C4-2B (cell line): ENCODE results near the gene RGS10.

Source experiments
- CTCF ChIP-seq: fragments of 450-650 bp; conservative IDR thresholded peaks from 2 replicates; pipeline ENCODE4 v1.5.1; 2017; ENCODE audit warnings: mild to moderate bottlenecking
- ZFX ChIP-seq: fragments of 450-650 bp; IDR thresholded peaks from 2 replicates; pipeline ENCODE4 v1.6.1; 2017

- TF ChIP-seq CTCF, result no peak
- TF ChIP-seq ZFX, result no peak
Observed at GRCh38 chr10:119466076-119466475, 76.4 kb downstream of the RGS10 start.
